SK-N-SH (cell line): ENCODE data around the gene BRPF3. TPM values are rescaled to one million over a fixed set of nuclear protein-coding genes. Genes with fewer than 3 reads are reported as not detected.
"Not testable (repeated sequence)": the region's sequence is repeated elsewhere in the genome, so short reads cannot be mapped to it uniquely, and the experiment has no call there.

Experiments
- CTCF ChIA-PET: fragments of 300-600, 350-600 bp; formaldehyde crosslinking; extraction: SDS; loops from one replicate; lab custom pipeline; 2021; lab: Yijun Ruan, JAX
- POLR2A ChIA-PET: fragments of 350-600 bp; sonication (Branson Sonifier 250); formaldehyde crosslinking; extraction: SDS; loops from one replicate; lab custom pipeline; 2020; ENCODE audit warnings: antibody characterized with exemption, inconsistent platforms; lab: Yijun Ruan, JAX
- DNase-seq: peaks from one replicate; pipeline ENCODE4 v3.0.0; 2012
- H2AFZ ChIP-seq: fragments of 200-600 bp; sonication (generic); 2 replicates; pipeline ENCODE4 v1.8.1; 2016; ENCODE audit warnings: antibody characterized with exemption, mild to moderate bottlenecking, low read depth
- H3F3A ChIP-seq: fragments of 200-600 bp; sonication (generic); replicated peaks from 2 replicates; pipeline ENCODE3; 2016; ENCODE audit warnings: antibody characterized with exemption, mild to moderate bottlenecking; ENCODE audit not compliant: insufficient read depth
- H3K27ac ChIP-seq, 2 experiments: fragments of 200-500 bp in 1 of 2; fragments of 200-600 bp in 1 of 2; sonication (Bioruptor generic) in 1 of 2; sonication (generic), shearing (Covaris generic) in 1 of 2; 2 replicates each; pipeline versions ENCODE4 v1.5.1 to v1.6.1; 2014 to 2016; ENCODE audit warnings: low read depth in 2 of 2, inconsistent platforms in 1 of 2, low read length in 1 of 2, mild to moderate bottlenecking in 1 of 2, mixed read lengths in 1 of 2
- H3K27me3 ChIP-seq: fragments of 200-600 bp; sonication (generic), shearing (Covaris generic); 2 replicates; pipeline ENCODE4 v1.6.1; 2016; ENCODE audit warnings: mixed run types; ENCODE audit not compliant: insufficient read depth
- H3K36me3 ChIP-seq, 2 experiments: fragments of 200-500 bp in 1 of 2; fragments of 200-600 bp in 1 of 2; sonication (Bioruptor generic) in 1 of 2; sonication (generic) in 1 of 2; replicated peaks in 1 of 2; 2 replicates each; pipeline versions ENCODE3 to v1.5.1; 2014 to 2016; ENCODE audit warnings: low read length in 1 of 2, mild to moderate bottlenecking in 1 of 2; ENCODE audit not compliant: insufficient read depth in 2 of 2, control insufficient read depth in 1 of 2
- H3K4me1 ChIP-seq, 2 experiments: fragments of 200-500 bp in 1 of 2; fragments of 200-600 bp in 1 of 2; sonication (Bioruptor generic) in 1 of 2; sonication (generic), shearing (Covaris generic) in 1 of 2; 2 replicates each; pipeline versions ENCODE4 v1.5.1 to v1.6.1; 2014 to 2016; ENCODE audit warnings: low read depth in 1 of 2, low read length in 1 of 2, mixed run types in 1 of 2; ENCODE audit not compliant: insufficient read depth in 2 of 2, control insufficient read depth in 1 of 2
- H3K4me2 ChIP-seq: fragments of 200-600 bp; sonication (generic), shearing (Covaris generic); 2 replicates; pipeline ENCODE4 v1.6.1; 2017; ENCODE audit warnings: mixed run types
- H3K4me3 ChIP-seq, 2 experiments: fragments of 200-500 bp in 1 of 2; fragments of 200-600 bp in 1 of 2; sonication (Bioruptor generic) in 1 of 2; sonication (generic), shearing (Covaris generic) in 1 of 2; 2 replicates each; pipeline versions ENCODE4 v1.5.1 to v1.8.1; 2014 to 2016; ENCODE audit warnings: low read depth in 2 of 2, inconsistent platforms in 1 of 2, low read length in 1 of 2, mild to moderate bottlenecking in 1 of 2, mixed read lengths in 1 of 2, moderate library complexity in 1 of 2
- H3K79me2 ChIP-seq: fragments of 200-600 bp; sonication (generic); 2 replicates; pipeline ENCODE4 v1.8.1; 2017; ENCODE audit warnings: mild to moderate bottlenecking; ENCODE audit not compliant: insufficient read depth
- H3K9ac ChIP-seq: fragments of 200-600 bp; sonication (generic); 2 replicates; pipeline ENCODE4 v1.6.1; 2017; ENCODE audit warnings: mixed run types
- H3K9me2 ChIP-seq: fragments of 200-600 bp; sonication (generic); 2 replicates; pipeline ENCODE4 v1.6.1; 2017; ENCODE audit warnings: mixed run types
- H3K9me3 ChIP-seq: fragments of 200-600 bp; sonication (generic); 2 replicates; pipeline ENCODE4 v1.6.1; 2017; ENCODE audit warnings: mixed run types, mild to moderate bottlenecking, moderate library complexity
- H4K20me1 ChIP-seq: fragments of 200-600 bp; sonication (generic); 2 replicates; pipeline ENCODE4 v1.6.1; 2017; ENCODE audit warnings: mild to moderate bottlenecking, mixed run types; ENCODE audit not compliant: insufficient read depth
- CHD2 ChIP-seq: fragments of 150-350 bp; IDR thresholded peaks from 2 replicates; pipeline ENCODE4 v1.6.1; 2018; ENCODE audit warnings: low read length; ENCODE audit not compliant: partially characterized antibody
- ELF1 ChIP-seq: IDR thresholded peaks from 2 replicates; pipeline ENCODE4 v1.4.0; 2012
- EP300 ChIP-seq, 2 experiments: IDR thresholded peaks; 2 replicates each; pipeline versions ENCODE4 v1.4.0 to v1.6.1; 2012; ENCODE audit warnings: borderline replicate concordance in 1 of 2, low read depth in 1 of 2, low read length in 1 of 2
- FOXJ3 ChIP-seq: sonication (generic); formaldehyde crosslinking; IDR thresholded peaks from 2 replicates; pipeline ENCODE4 v1.5.1; 2020; ENCODE audit warnings: mild to moderate bottlenecking, missing genetic modification reagents
- FOXM1 ChIP-seq: IDR thresholded peaks from 2 replicates; pipeline ENCODE4 v1.4.0; 2012; ENCODE audit warnings: low read depth, mild to moderate bottlenecking
- GABPA ChIP-seq: IDR thresholded peaks from 2 replicates; pipeline ENCODE4 v1.4.0; 2012; ENCODE audit warnings: low read depth, mild to moderate bottlenecking
- GATA2 ChIP-seq: sonication (generic); formaldehyde crosslinking; IDR thresholded peaks from 2 replicates; pipeline ENCODE4 v1.5.0; 2020; ENCODE audit warnings: mild to moderate bottlenecking, missing genetic modification reagents
- NFIC ChIP-seq: IDR thresholded peaks from 2 replicates; pipeline ENCODE4 v1.4.0; 2012; ENCODE audit warnings: borderline replicate concordance
- NRF1 ChIP-seq: IDR thresholded peaks from 2 replicates; pipeline ENCODE4 v1.6.1; 2012; ENCODE audit warnings: low read depth, mild to moderate bottlenecking, low read length
- RCOR1 ChIP-seq: fragments of 150-350 bp; IDR thresholded peaks from 2 replicates; pipeline ENCODE4 v1.6.1; 2017; ENCODE audit warnings: antibody characterized with exemption, low read length
- TAF1 ChIP-seq: IDR thresholded peaks from 2 replicates; pipeline ENCODE4 v1.6.1; 2012; ENCODE audit warnings: low read depth, mild to moderate bottlenecking, low read length, moderate library complexity, borderline replicate concordance
- WGBS: methylation state at CpG from one replicate; pipeline ENCODE4 v1.1.6; 2017; ENCODE audit warnings: low lambda C conversion rate; 5-methylcytosine and 5-hydroxymethylcytosine counted together
- polyA plus RNA-seq, 3 experiments: library from polyadenylated mRNA; depleted of rRNA; stranded (reverse); fragments of >200 nt; gene quantifications; 2 replicates each; pipeline ENCODE4 v1.2.3, GENCODE V29; 2012
- TF ChIP-seq, protein P1 (sequence below): IDR thresholded peaks from 2 replicates; pipeline ENCODE4; 2012
- TF ChIP-seq, protein P2 (sequence below): fragments of 150-350 bp; IDR thresholded peaks from 2 replicates; pipeline ENCODE4 v1.6.1; 2016; ENCODE audit warnings: mild to moderate bottlenecking, low read depth, low read length
- TF ChIP-seq, protein P3 (sequence below): fragments of 200-600 bp; sonication (generic); IDR thresholded peaks from 2 replicates; pipeline ENCODE4 v1.6.1; 2017; ENCODE audit warnings: antibody characterized with exemption, mild to moderate bottlenecking, moderate library complexity

The BRPF3 gene
- polyA plus RNA-seq, 1 of the 3 experiments (the other 2 are of a cell fraction): 15.4 TPM

DNA sequence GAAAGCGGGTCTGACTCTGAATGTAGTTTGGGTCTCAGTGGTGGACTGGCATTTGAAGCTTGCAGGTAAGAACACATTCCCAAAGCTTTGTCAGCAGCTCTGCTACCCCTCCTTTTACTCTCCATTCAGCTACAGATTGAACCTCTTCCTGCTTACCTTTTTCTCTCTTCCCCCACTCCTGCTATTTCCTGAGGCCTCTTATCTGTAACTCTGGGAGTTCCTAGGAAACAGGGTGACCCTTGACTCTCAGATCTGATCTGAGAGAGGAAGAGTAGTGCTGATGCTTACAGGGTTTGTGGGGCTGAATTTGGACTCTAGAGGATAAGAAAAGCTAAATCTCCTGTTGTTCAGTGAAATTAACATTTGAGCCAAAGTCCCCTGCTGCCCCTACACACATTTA, 21.4 kb downstream of the BRPF3 start (continued):
- TF ChIP-seq GABPA: no peak
- no peak for TF ChIP-seq TAF1
- TF ChIP-seq NRF1: no peak
- no peak for TF ChIP-seq ELF1
- TF ChIP-seq NFIC: no peak
- TF ChIP-seq EP300 (IDR thresholded peaks at IDR 0.05; ENCODE audit: borderline replicate concordance in 1 of 2, low read depth in 1 of 2, low read length in 1 of 2): no peak
- TF ChIP-seq, all 33 proteins: peak for 0

DNA sequence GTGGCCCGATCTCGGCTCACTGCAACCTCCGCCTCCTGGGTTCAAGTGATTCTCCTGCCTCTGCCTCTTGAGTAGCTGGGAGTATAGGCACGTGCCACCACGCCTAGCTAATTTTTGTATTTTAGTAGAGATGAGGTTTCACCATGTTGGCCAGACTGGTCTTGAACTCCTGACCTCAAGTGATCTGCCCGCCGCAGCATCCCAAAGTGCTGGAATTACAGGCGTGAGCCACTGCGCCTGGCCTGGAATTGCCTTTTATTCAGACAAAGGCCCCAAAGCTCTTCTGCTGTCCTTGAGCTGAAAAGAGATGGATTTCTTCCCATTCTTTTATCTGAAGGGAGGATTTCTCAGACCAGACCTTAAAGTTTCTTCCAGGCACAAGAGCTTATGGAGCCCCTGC, 22.0 kb downstream of the BRPF3 start:
- H3K9me3 ChIP-seq, POLR2A ChIA-PET, H3K27ac ChIP-seq, H3F3A ChIP-seq, H3K27me3 ChIP-seq, H4K20me1 ChIP-seq, H3K79me2 ChIP-seq, H3K9me2 ChIP-seq, DNase-seq, H2AFZ ChIP-seq, H3K4me2 ChIP-seq, H3K4me3 ChIP-seq, H3K4me1 ChIP-seq, H3K9ac ChIP-seq: not testable (repeated sequence)
- WGBS: 97% methylated on average over 9 of the region's 9 CpGs
- H3K36me3 ChIP-seq: peaks cover 69 to 74% of the 10 kb centered on the region in 2 experiments
- CTCF ChIA-PET: interaction anchor here (0.6 kb wide), 1 partner anchor 1001 kb away, joined by 3 read pairs; no protein-coding TSS in a partner anchor

DNA sequence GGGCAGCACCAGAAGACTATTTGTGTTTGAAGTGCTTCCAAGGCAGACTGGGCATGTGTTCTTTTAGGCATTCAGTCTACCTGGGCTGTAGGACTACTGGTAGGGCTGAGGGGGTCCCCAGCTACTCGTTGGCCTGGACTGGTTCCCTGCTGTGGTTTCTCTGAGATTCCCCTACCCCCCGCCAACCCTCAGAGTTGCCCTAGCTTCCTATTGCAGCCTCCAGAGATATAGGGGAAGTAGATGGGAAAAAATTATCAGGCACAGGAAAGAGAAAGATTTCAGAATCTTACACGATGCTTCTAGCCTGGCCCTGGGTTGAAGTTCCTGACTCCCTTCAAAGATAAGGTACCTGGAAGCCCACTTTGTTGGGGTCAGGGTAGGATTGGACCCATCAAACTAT, 22.5 kb downstream of the BRPF3 start:
- no peaks in the 10 kb centered on the region for H3K9me2 ChIP-seq
- H3K9me3 ChIP-seq: no peaks in the 10 kb centered on the region
- POLR2A ChIA-PET: no interaction called here
- no peaks in the 10 kb centered on the region; the same call in 1 of the 2 replicates for H3K79me2 ChIP-seq
- H3K4me3 ChIP-seq: no peak overlapping the region
- H2AFZ ChIP-seq: no peak overlapping the region
- TF ChIP-seq, protein P1, sequence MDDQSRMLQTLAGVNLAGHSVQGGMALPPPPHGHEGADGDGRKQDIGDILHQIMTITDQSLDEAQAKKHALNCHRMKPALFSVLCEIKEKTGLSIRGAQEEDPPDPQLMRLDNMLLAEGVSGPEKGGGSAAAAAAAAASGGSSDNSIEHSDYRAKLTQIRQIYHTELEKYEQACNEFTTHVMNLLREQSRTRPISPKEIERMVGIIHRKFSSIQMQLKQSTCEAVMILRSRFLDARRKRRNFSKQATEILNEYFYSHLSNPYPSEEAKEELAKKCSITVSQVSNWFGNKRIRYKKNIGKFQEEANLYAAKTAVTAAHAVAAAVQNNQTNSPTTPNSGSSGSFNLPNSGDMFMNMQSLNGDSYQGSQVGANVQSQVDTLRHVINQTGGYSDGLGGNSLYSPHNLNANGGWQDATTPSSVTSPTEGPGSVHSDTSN: no peak
- TF ChIP-seq CHD2 (no peak), GATA2 (no peak), FOXJ3 (CRISPR knock-in tag) (no peak), FOXM1 (no peak), RCOR1 (no peak), NRF1 (no peak)
- TF ChIP-seq, protein P2, sequence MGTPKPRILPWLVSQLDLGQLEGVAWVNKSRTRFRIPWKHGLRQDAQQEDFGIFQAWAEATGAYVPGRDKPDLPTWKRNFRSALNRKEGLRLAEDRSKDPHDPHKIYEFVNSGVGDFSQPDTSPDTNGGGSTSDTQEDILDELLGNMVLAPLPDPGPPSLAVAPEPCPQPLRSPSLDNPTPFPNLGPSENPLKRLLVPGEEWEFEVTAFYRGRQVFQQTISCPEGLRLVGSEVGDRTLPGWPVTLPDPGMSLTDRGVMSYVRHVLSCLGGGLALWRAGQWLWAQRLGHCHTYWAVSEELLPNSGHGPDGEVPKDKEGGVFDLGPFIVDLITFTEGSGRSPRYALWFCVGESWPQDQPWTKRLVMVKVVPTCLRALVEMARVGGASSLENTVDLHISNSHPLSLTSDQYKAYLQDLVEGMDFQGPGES: no peak
- TF ChIP-seq, protein P3, sequence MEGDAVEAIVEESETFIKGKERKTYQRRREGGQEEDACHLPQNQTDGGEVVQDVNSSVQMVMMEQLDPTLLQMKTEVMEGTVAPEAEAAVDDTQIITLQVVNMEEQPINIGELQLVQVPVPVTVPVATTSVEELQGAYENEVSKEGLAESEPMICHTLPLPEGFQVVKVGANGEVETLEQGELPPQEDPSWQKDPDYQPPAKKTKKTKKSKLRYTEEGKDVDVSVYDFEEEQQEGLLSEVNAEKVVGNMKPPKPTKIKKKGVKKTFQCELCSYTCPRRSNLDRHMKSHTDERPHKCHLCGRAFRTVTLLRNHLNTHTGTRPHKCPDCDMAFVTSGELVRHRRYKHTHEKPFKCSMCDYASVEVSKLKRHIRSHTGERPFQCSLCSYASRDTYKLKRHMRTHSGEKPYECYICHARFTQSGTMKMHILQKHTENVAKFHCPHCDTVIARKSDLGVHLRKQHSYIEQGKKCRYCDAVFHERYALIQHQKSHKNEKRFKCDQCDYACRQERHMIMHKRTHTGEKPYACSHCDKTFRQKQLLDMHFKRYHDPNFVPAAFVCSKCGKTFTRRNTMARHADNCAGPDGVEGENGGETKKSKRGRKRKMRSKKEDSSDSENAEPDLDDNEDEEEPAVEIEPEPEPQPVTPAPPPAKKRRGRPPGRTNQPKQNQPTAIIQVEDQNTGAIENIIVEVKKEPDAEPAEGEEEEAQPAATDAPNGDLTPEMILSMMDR: no peak
- H4K20me1 ChIP-seq: no peaks in the 10 kb centered on the region
- WGBS: 72% methylated on average over 3 of the region's 3 CpGs
- DNase-seq: no peak
- peaks cover 66 to 73% of the 10 kb centered on the region in 2 experiments for H3K36me3 ChIP-seq
- no peak overlapping the region for H3K27ac ChIP-seq
- H3K4me1 ChIP-seq: 0 out of 4 replicates have a peak, but pooled peaks cover 0 to 6% of the 10 kb centered on the region in 2 experiments
- H3F3A ChIP-seq: peaks cover 6% of the 10 kb centered on the region
- CTCF ChIA-PET: no interaction called here
- no peak overlapping the region for H3K4me2 ChIP-seq
- H3K9ac ChIP-seq: no peak overlapping the region
- H3K27me3 ChIP-seq: no peaks in the 10 kb centered on the region
